Prostate gland (tissue), 2 donors: Measurements from ENCODE around the gene FGD5. TPM values are rescaled to one million over a fixed set of nuclear protein-coding genes. Genes with fewer than 3 reads are reported as not detected.

Source experiments
- DNase-seq: peaks from one replicate; pipeline ENCODE4 v3.0.0-alpha.2; 2019; ENCODE audit warnings: low spot score
- H3K27ac ChIP-seq, 2 donors: fragments of 200-600 bp; sonication (generic); 2 replicates each; pipeline ENCODE4 v1.5.1; 2017 to 2019
- H3K27me3 ChIP-seq: fragments of 200-600 bp; sonication (generic); replicated peaks from 2 replicates; pipeline ENCODE4 v1.5.1; 2019; ENCODE audit not compliant: insufficient read depth
- H3K36me3 ChIP-seq, 2 donors: fragments of 200-600 bp; sonication (generic); 1 replicate in 1 of 2; 2 replicates in 1 of 2; pipeline versions ENCODE4 v1.5.1 to v1.8.1; 2017 to 2019
- H3K4me1 ChIP-seq: fragments of 200-600 bp; sonication (generic); replicated peaks from 2 replicates; pipeline ENCODE4 v1.5.1; 2019
- H3K4me3 ChIP-seq, 2 donors: fragments of 200-600 bp; sonication (generic); 2 replicates each; pipeline ENCODE4 v1.5.1; 2017 to 2019
- H3K9me3 ChIP-seq: fragments of 200-600 bp; sonication (generic); 2 replicates; pipeline ENCODE4 v1.5.1; 2017
- POLR2A ChIP-seq: fragments of 450-650 bp; IDR thresholded peaks from one replicate; pipeline ENCODE4 v1.6.1; 2016; ENCODE audit warnings: antibody characterized with exemption, mild to moderate bottlenecking
- POLR2AphosphoS5 ChIP-seq: sonication (generic); formaldehyde crosslinking; IDR thresholded peaks from one replicate; pipeline ENCODE4 v1.6.1; 2017; ENCODE audit warnings: antibody characterized with exemption
- WGBS: methylation state at CpG from one replicate; pipeline ENCODE4 v1.1.5; 2018; 5-methylcytosine and 5-hydroxymethylcytosine counted together
- intact Hi-C: fragments of 100-400 bp; cut with DNase I; formaldehyde crosslinking; loops from one replicate; pipeline ENCODE4 v1.14.2; 2022
- total RNA-seq, 2 donors: library from RNA; depleted of rRNA; stranded (reverse); fragments of >200 nt; gene quantifications; one replicate each; pipeline ENCODE4 v1.1.0, GENCODE V29; 2016
- TF ChIP-seq, protein P1 (sequence below), 4 experiments: fragments of 200-600 bp in 2 of 4; fragments of 450-650 bp in 2 of 4; sonication (generic) in 2 of 4; IDR thresholded peaks; 1 replicate in 3 of 4; 2 replicates in 1 of 4; pipeline ENCODE4 v1.5.1; 2016 to 2019; ENCODE audit warnings: antibody characterized with exemption in 4 of 4, mild to moderate bottlenecking in 2 of 4, moderate library complexity in 2 of 4

Gene FGD5
- total RNA-seq, 2 donors from 2014 or later = 4.5 to 15.8 TPM

DNA sequence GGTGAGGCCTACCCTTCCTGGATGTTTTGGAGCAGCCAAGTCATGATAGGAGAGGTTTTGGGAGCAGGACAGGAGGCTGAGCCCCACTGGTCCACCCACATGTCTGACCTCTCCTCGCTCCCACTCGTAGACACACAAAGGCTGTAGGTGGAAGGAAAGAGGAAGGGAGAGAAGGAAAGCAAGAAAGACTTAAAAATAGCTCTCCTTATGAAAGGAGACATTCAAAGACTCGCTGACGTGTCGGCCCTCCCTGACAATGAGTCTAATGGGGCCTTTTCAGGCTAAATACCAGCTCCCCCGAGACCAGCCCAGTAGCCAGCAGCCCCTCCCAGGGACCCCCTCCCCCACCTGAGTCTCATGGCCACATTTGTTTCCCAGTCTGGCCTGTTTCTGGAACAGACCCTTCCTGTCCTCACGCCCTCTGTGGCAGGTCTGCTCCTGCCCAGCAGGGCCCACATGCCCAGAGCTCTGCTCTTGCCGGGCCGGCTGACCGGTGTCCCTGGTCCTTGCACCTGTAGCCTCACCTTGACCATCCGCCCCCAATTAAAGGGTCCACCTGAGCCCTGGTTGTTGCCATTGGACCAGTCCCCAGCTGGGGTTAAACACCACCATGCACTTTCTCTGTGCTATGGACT lies 49.3 kb downstream of the FGD5 start:
- H3K27ac ChIP-seq = no peak overlapping the region
- no peaks in the 10 kb centered on the region for H3K9me3 ChIP-seq
- H3K36me3 ChIP-seq = no peaks in the 10 kb centered on the region
- TF ChIP-seq POLR2A = no peak
- TF ChIP-seq, protein P1, sequence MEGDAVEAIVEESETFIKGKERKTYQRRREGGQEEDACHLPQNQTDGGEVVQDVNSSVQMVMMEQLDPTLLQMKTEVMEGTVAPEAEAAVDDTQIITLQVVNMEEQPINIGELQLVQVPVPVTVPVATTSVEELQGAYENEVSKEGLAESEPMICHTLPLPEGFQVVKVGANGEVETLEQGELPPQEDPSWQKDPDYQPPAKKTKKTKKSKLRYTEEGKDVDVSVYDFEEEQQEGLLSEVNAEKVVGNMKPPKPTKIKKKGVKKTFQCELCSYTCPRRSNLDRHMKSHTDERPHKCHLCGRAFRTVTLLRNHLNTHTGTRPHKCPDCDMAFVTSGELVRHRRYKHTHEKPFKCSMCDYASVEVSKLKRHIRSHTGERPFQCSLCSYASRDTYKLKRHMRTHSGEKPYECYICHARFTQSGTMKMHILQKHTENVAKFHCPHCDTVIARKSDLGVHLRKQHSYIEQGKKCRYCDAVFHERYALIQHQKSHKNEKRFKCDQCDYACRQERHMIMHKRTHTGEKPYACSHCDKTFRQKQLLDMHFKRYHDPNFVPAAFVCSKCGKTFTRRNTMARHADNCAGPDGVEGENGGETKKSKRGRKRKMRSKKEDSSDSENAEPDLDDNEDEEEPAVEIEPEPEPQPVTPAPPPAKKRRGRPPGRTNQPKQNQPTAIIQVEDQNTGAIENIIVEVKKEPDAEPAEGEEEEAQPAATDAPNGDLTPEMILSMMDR (IDR thresholded peaks at IDR 0.05) = no peak
- no peak for TF ChIP-seq POLR2AphosphoS5
- H3K4me1 ChIP-seq = no peaks in the 10 kb centered on the region
- no peaks in the 10 kb centered on the region for H3K27me3 ChIP-seq
- no peak for DNase-seq
- 95% methylated on average over 11 of the region's 11 CpGs for WGBS
- H3K4me3 ChIP-seq = no peak overlapping the region
- intact Hi-C loops = no loop called here

DNA sequence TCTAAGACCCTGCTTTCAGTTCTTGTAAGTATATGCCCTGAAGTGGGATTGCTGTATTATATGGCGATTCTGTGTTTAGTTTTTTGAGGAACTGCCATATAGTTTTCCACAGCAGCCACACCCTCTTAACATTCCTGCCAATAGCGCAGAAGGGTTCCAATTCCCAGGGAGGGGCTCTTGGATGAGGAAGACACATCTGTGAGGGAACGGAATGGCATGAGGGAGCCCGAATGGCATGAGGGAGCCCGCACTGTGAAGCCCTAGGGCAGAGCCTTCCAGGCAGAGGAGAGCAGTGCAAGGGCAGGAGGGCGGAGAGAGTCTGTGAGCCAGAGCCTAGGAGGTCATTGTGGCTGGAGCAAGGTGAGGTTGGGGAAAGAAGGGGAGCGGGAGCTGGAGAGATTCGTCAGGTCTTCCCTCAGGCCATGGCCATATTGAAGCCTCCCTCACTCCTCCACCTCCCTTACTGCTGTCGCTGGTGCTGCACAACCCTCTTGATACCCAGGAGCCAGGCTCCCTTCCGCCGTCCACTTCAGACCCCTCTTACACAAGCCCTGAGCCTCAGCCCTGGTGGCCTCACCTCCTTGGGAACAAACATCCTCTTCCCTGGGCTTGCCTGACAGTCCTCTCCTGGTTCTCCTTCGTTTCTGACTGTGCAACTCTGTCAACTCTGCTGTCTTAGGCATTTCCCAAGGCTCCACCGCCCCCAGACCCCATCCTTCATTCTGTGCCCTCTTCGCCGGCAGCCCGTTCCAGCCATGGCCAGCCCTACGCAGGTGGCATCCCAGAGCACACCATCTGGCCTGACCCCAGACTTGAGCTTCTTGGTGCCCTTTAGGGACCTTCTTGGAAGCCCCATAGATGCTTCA lies 51.4 kb downstream of the FGD5 start:
- intact Hi-C loops = no loop called here
- WGBS = 80% methylated on average over 16 of the region's 17 CpGs
- no peaks in the 10 kb centered on the region for H3K9me3 ChIP-seq
- H3K4me3 ChIP-seq = no peak overlapping the region
- TF ChIP-seq, protein P1 (IDR thresholded peaks at IDR 0.05) = no peak
- no peak for TF ChIP-seq POLR2AphosphoS5
- no peak for TF ChIP-seq POLR2A
- H3K27me3 ChIP-seq = no peaks in the 10 kb centered on the region
- no peaks in the 10 kb centered on the region for H3K36me3 ChIP-seq
- no peaks in the 10 kb centered on the region for H3K4me1 ChIP-seq
- no peak overlapping the region for H3K27ac ChIP-seq
- no peak for DNase-seq

DNA sequence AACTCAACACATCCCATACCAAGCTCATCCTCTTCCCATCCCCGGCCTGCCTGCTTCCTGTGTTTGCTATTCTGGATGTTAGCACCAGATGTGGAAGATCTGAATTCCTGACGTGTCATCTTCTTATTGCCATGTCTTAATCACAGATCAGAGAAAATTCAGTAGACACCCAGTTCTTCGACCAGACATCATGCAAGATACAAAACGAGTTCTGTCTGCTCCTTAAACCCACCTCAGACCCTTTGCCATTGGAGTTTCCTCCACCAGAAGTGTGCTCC lies 52.0 kb downstream of the FGD5 start:
- Histone ChIP-seq H3K36me3 (no peaks in the 10 kb centered on the region), H3K27ac (no peak overlapping the region), H3K4me1 (no peaks in the 10 kb centered on the region), H3K27me3 (no peaks in the 10 kb centered on the region), H3K9me3 (no peaks in the 10 kb centered on the region), H3K4me3 (no peak overlapping the region)
- no peak for DNase-seq
- WGBS = 78% methylated on average over 4 of the region's 4 CpGs
- TF ChIP-seq POLR2A (no peak), POLR2AphosphoS5 (no peak)
- TF ChIP-seq, protein P1 (IDR thresholded peaks at IDR 0.05) = no peak
- intact Hi-C loops = no loop called here

DNA sequence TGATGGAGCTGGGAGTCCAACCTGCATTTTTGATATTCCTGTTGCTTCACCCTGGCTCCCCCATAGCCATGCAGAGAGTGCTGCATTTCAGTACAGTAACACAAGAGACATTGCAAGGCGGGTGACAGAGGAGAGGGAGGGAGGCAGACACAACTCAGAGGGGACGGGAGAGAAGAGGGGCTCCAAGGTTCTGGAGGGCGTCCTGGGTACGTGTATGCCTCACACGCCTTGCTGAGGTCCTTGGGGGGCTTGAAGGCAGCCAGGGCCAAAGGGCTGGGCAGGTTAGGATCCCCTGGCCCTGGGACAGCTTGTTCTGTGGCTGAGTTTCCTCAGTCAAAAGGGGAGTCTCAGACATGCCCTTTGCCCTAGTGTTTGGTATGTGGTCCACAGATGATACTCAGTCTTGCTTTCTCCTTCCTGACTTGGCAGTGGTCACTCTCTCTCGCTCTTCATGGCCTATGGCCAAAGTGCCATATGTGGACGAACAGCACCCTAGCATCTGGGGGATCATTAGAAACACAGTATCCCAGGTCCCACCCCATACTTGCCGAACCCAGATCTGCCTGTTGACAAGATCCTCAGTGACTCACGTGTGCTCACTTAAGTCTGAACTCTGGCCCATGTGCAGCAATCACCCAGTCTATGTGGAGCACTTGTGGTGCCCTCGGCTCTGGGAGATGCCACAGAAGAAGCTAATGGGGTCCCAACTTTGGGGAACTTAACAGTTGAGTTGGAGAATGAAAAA lies 52.9 kb downstream of the FGD5 start:
- TF ChIP-seq, protein P1 (IDR thresholded peaks at IDR 0.05) = no peak
- no peak for TF ChIP-seq POLR2AphosphoS5
- no peak for TF ChIP-seq POLR2A
- H3K27ac ChIP-seq = no peak overlapping the region
- H3K27me3 ChIP-seq = no peaks in the 10 kb centered on the region
- no peaks in the 10 kb centered on the region for H3K4me1 ChIP-seq
- no peaks in the 10 kb centered on the region for H3K9me3 ChIP-seq
- 72% methylated on average over 10 of the region's 10 CpGs for WGBS
- H3K36me3 ChIP-seq = no peaks in the 10 kb centered on the region
- H3K4me3 ChIP-seq = no peak overlapping the region
- no peak for DNase-seq
- intact Hi-C loops = no loop called here
